DND-41 (cell line): ENCODE data around the gene DHCR7.

Source experiments
- ATAC-seq: fragments of 200-7000 bp; cut with Tn5 transposase; 3 replicates; pipeline ENCODE4 v1.9.1; 2021; ENCODE audit warnings: low read depth; ENCODE audit not compliant: insufficient read depth
- DNase-seq: peaks from one replicate; pipeline ENCODE4 v3.0.0-alpha.2; 2020
- H2AFZ ChIP-seq: 2 replicates; pipeline ENCODE4 v1.6.0; 2012; ENCODE audit warnings: low read depth, low read length
- H3K27ac ChIP-seq: 2 replicates; pipeline ENCODE4 v1.5.1; 2012; ENCODE audit warnings: low read length, inconsistent platforms
- H3K27me3 ChIP-seq: fragments of 200-600 bp; sonication (generic); 2 replicates; pipeline ENCODE4 v1.6.0; 2012; ENCODE audit warnings: low read length, mild to moderate bottlenecking, inconsistent platforms; ENCODE audit not compliant: insufficient read depth, poor library complexity
- H3K36me3 ChIP-seq: 2 replicates; pipeline ENCODE4 v1.5.1; 2012; ENCODE audit warnings: low read length, inconsistent platforms; ENCODE audit not compliant: insufficient read depth
- H3K4me1 ChIP-seq: 2 replicates; pipeline ENCODE4 v1.5.1; 2012; ENCODE audit warnings: mild to moderate bottlenecking, low read length; ENCODE audit not compliant: insufficient read depth
- H3K4me2 ChIP-seq: 2 replicates; pipeline ENCODE4 v1.6.0; 2012; ENCODE audit warnings: mild to moderate bottlenecking, moderate library complexity, low read length, inconsistent platforms; ENCODE audit not compliant: insufficient read depth
- H3K4me3 ChIP-seq, 2 experiments: fragments of 200-600 bp in 1 of 2; shearing (Covaris generic) in 1 of 2; 2 replicates each; pipeline ENCODE4 v1.5.1; 2012 to 2016; ENCODE audit warnings: inconsistent platforms in 2 of 2, low read length in 2 of 2, mild to moderate bottlenecking in 2 of 2, low read depth in 1 of 2, moderate library complexity in 1 of 2
- H3K79me2 ChIP-seq: 2 replicates; pipeline ENCODE4 v1.6.0; 2012; ENCODE audit warnings: low read length, inconsistent platforms; ENCODE audit not compliant: insufficient read depth
- H3K9ac ChIP-seq: 2 replicates; pipeline ENCODE4 v1.6.0; 2012; ENCODE audit warnings: low read depth, mild to moderate bottlenecking, inconsistent platforms, low read length, moderate library complexity
- H3K9me3 ChIP-seq: 2 replicates; pipeline ENCODE4 v1.5.1; 2012; ENCODE audit warnings: low read length, moderate library complexity, mild to moderate bottlenecking, inconsistent platforms; ENCODE audit not compliant: insufficient read depth, severe bottlenecking
- H4K20me1 ChIP-seq: 2 replicates; pipeline ENCODE4 v1.6.0; 2012; ENCODE audit warnings: low read length; ENCODE audit not compliant: insufficient read depth
- EZH2 ChIP-seq: IDR thresholded peaks from 3 replicates; pipeline ENCODE4 v1.6.1; 2012; ENCODE audit warnings: borderline replicate concordance, low read depth, mild to moderate bottlenecking, moderate library complexity, low read length, inconsistent platforms; ENCODE audit not compliant: severe bottlenecking
- TF ChIP-seq, protein P1 (sequence below): IDR thresholded peaks from 2 replicates; pipeline ENCODE4 v1.5.1; 2012; ENCODE audit warnings: borderline replicate concordance, low read length, moderate library complexity, mild to moderate bottlenecking; ENCODE audit not compliant: poor library complexity, severe bottlenecking; ENCODE audit errors: extremely low read depth

DHCR7 gene

DNA sequence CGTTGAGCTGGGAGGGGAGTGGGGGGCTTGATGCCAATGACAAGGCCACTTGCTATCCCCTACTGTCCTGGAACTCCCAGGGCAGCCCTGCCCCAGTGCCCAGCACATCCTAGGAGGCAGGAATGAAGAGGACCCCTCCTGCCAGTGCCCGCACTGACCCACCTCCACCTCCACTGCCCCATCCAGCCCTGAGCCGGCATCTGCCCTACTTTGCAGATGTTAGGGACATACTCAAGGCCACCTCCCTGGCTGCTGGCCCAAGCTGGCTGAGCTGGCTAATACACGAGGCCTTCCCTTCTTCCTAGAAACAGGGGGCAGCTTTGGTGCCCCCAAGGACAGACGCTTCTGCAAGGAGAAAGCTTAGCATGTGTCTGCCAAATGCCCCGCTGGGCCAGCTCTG lies 10.8 kb downstream of the DHCR7 start:
- Histone ChIP-seq H3K27me3 (no peaks in the 10 kb centered on the region), H3K79me2 (no peaks in the 10 kb centered on the region), H3K9me3 (no peaks in the 10 kb centered on the region), H3K4me2 (no peak overlapping the region), H3K9ac (no peak overlapping the region), H3K27ac (no peak overlapping the region), H2AFZ (no peak overlapping the region), H4K20me1 (peaks cover 19% of the 10 kb centered on the region), H3K4me1 (no peaks in the 10 kb centered on the region), H3K4me3 (no peak overlapping the region), H3K36me3 (peaks cover 77% of the 10 kb centered on the region)
- no peak for DNase-seq
- ATAC-seq: no peak
- no peak for TF ChIP-seq EZH2
- TF ChIP-seq, protein P1, sequence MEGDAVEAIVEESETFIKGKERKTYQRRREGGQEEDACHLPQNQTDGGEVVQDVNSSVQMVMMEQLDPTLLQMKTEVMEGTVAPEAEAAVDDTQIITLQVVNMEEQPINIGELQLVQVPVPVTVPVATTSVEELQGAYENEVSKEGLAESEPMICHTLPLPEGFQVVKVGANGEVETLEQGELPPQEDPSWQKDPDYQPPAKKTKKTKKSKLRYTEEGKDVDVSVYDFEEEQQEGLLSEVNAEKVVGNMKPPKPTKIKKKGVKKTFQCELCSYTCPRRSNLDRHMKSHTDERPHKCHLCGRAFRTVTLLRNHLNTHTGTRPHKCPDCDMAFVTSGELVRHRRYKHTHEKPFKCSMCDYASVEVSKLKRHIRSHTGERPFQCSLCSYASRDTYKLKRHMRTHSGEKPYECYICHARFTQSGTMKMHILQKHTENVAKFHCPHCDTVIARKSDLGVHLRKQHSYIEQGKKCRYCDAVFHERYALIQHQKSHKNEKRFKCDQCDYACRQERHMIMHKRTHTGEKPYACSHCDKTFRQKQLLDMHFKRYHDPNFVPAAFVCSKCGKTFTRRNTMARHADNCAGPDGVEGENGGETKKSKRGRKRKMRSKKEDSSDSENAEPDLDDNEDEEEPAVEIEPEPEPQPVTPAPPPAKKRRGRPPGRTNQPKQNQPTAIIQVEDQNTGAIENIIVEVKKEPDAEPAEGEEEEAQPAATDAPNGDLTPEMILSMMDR: no peak

DNA sequence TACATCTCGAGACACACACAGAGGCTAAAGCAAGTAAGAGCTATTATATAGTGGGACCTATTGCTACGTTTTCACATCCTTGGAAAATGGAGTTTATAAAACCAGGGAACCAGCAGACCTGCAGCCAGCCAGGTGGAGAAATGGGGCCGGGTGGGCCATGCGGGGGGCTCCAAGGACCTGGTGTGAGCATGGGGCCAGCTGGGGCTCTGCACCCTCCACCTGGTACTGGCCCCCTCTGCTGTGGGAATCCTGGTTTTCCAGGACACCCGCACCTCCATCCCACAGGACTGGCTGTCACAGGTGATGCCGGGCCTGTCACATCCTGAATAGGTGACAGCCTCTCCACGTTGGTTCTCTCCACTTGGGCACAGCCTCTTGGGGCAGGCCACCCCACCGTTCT lies 11.3 kb downstream of the DHCR7 start:
- TF ChIP-seq, protein P1: no peak
- no peak for TF ChIP-seq EZH2
- H2AFZ ChIP-seq: no peak overlapping the region

DNA sequence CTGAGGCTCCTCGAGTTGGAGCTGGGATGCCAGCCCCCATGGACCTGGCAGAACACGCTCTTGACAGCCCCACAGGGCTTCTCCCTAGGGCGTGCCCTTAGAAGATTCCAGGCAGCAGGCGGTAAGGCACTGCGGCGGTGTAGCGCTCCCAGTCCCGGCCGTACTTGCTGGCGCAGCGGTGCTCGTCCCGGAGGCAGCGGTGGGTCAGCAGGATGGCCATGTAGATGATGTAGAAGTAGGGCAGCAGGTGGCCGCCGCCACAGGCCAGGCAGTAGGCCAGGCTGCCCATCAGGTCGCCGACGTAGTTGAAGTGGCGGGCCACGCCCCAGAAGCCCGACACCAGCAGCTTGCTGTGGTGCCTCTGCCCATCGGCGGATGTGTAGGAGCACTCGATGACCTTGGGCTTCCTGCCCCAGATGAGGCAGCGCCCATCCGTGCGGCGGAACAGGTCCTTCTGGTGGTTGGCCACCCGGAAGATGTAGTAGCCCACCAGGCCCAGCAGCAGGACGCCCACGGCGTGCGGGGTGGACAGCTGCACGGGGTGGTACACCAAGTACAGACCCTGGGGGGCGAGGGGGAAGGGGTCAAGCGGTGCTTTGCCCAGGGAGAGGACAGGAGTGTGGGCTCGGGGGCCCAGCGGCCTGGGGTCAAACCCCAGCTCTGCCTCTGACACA lies 12.8 kb downstream of the DHCR7 start:
- DNase-seq: no peak
- no peak overlapping the region for H3K4me2 ChIP-seq
- H2AFZ ChIP-seq: no peak overlapping the region
- no peaks in the 10 kb centered on the region for H3K9me3 ChIP-seq
- H3K27me3 ChIP-seq: no peaks in the 10 kb centered on the region
- TF ChIP-seq, protein P1: no peak
- TF ChIP-seq EZH2: no peak
- no peaks in the 10 kb centered on the region for H3K4me1 ChIP-seq
- no peak overlapping the region for H3K9ac ChIP-seq
- no peak for ATAC-seq
- H3K27ac ChIP-seq: no peak overlapping the region
- peaks cover 19% of the 10 kb centered on the region for H4K20me1 ChIP-seq
- H3K36me3 ChIP-seq: peaks cover 57% of the 10 kb centered on the region
- H3K4me3 ChIP-seq: no peak overlapping the region
- no peaks in the 10 kb centered on the region for H3K79me2 ChIP-seq

More for the DNA sequence above, 11.3 kb downstream of the DHCR7 start:
- no peak overlapping the region for H3K27ac ChIP-seq
- H3K4me3 ChIP-seq: no peak overlapping the region
- H3K4me2 ChIP-seq: no peak overlapping the region
- no peak overlapping the region for H3K9ac ChIP-seq
- ATAC-seq (no peak), DNase-seq (no peak)
- no peaks in the 10 kb centered on the region for H3K79me2 ChIP-seq
- H3K4me1 ChIP-seq: no peaks in the 10 kb centered on the region
- H4K20me1 ChIP-seq: peaks cover 19% of the 10 kb centered on the region
- peaks cover 72% of the 10 kb centered on the region for H3K36me3 ChIP-seq
- H3K9me3 ChIP-seq: no peaks in the 10 kb centered on the region
- no peaks in the 10 kb centered on the region for H3K27me3 ChIP-seq
